ENCODE data around the gene AP3B1.

DNA sequence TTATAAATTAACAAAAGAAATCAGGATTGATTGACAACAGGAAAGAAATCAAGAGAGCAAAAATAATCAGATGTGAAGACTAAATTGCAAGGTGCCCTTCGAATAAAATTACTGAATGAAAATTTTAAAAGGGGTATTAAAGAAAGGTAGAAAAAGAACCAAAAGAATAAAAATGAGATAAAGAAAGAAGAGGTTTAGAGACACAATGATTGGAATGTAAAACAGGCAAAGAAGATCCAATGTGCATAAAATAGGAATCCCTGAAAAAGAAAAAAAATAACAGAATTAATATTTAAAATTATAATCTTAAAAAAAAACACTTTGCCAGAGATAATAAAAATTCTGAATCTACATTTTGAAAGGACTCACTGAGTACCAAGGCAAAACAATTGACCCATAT, 73.0 kb downstream of the AP3B1 start:
- TF ChIP-seq POLR2A (IDR thresholded peaks at IDR 0.05): no peak
- TF ChIP-seq, protein P1, sequence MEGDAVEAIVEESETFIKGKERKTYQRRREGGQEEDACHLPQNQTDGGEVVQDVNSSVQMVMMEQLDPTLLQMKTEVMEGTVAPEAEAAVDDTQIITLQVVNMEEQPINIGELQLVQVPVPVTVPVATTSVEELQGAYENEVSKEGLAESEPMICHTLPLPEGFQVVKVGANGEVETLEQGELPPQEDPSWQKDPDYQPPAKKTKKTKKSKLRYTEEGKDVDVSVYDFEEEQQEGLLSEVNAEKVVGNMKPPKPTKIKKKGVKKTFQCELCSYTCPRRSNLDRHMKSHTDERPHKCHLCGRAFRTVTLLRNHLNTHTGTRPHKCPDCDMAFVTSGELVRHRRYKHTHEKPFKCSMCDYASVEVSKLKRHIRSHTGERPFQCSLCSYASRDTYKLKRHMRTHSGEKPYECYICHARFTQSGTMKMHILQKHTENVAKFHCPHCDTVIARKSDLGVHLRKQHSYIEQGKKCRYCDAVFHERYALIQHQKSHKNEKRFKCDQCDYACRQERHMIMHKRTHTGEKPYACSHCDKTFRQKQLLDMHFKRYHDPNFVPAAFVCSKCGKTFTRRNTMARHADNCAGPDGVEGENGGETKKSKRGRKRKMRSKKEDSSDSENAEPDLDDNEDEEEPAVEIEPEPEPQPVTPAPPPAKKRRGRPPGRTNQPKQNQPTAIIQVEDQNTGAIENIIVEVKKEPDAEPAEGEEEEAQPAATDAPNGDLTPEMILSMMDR (IDR thresholded peaks at IDR 0.05): no peak
